Measurements from ENCODE around the gene MED10. TPM values are rescaled to one million over a fixed set of nuclear protein-coding genes. Genes with fewer than 3 reads are reported as not detected.
"Not testable (repeated sequence)": the region's sequence is repeated elsewhere in the genome, so short reads cannot be mapped to it uniquely, and the experiment has no call there.

MED10 gene
- total RNA-seq, 1 experiment from 2014 or later: 34.0 TPM

DNA sequence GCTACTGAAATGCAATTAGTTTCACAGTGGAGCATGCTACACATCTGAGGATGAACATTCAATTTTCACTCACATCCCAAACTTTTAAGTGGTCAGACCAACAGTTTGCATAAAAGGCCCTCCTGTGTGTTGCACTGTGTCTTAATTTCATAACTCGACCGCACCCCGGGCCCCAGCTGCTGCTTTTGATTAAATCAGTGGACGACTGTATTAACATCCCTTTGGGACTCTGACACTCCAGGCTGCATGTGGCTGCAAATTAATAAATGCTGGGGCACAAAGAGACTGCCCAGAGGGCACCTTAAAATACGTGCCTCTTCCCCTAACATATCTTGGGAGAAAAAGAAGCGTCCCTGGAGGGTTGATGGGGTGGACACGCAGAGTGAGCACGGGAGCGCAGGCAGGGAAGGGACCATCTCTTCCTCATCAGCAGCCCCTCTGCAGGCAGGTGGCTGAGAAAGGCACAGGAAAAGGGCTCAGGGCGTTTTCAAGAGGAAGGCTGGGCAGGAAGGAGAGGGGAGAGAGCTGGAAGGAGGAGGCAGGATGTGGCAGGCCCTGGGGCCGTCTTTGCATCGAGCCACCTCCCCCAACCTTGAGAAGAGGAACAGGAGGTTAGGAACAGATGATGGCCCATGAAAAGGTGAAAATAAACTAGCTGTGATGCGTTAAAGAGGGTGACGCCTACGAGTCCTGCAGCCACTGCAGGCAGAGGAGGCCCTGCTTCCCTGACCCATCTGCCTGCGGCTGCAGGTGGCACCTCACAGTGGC, 18.6 kb downstream of the MED10 start:
- H3K27ac ChIP-seq (ENCODE audit: low read length): no peak overlapping the region
- intact Hi-C loops (cut with micrococcal nuclease; ENCODE audit: unreplicated experiment): no loop called here
- no peaks in the 10 kb centered on the region for H3K4me1 ChIP-seq (ENCODE audit: control insufficient read depth, insufficient read depth, low read length)
- in situ Hi-C loops (cut with HindIII; ENCODE audit: low pct_unique_long_range_greater_than_20kb, low sequenced_read_pairs): no loop called here
- CTCF ChIA-PET: no interaction called here
- peaks cover 2% of the 10 kb centered on the region; the same call in 1 of the 2 replicates for H3K27me3 ChIP-seq (ENCODE audit: control insufficient read depth, insufficient read depth, low read length)
- ATAC-seq (peak; percentile 39; the same call in 1 of the 2 replicates), DNase-seq (ENCODE audit: low read depth, low spot score) (no peak)
- POLR2A ChIA-PET: no interaction called here
- no peaks in the 10 kb centered on the region for H3K36me3 ChIP-seq (ENCODE audit: control insufficient read depth, insufficient read depth, low read length)
- TF ChIP-seq, protein P1, sequence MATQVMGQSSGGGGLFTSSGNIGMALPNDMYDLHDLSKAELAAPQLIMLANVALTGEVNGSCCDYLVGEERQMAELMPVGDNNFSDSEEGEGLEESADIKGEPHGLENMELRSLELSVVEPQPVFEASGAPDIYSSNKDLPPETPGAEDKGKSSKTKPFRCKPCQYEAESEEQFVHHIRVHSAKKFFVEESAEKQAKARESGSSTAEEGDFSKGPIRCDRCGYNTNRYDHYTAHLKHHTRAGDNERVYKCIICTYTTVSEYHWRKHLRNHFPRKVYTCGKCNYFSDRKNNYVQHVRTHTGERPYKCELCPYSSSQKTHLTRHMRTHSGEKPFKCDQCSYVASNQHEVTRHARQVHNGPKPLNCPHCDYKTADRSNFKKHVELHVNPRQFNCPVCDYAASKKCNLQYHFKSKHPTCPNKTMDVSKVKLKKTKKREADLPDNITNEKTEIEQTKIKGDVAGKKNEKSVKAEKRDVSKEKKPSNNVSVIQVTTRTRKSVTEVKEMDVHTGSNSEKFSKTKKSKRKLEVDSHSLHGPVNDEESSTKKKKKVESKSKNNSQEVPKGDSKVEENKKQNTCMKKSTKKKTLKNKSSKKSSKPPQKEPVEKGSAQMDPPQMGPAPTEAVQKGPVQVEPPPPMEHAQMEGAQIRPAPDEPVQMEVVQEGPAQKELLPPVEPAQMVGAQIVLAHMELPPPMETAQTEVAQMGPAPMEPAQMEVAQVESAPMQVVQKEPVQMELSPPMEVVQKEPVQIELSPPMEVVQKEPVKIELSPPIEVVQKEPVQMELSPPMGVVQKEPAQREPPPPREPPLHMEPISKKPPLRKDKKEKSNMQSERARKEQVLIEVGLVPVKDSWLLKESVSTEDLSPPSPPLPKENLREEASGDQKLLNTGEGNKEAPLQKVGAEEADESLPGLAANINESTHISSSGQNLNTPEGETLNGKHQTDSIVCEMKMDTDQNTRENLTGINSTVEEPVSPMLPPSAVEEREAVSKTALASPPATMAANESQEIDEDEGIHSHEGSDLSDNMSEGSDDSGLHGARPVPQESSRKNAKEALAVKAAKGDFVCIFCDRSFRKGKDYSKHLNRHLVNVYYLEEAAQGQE (IDR thresholded peaks at IDR 0.05; ENCODE audit: insufficient read depth in 1 of 2, low read depth in 2 of 2, low read length in 1 of 2): no peak
- no peak for TF ChIP-seq POLR2AphosphoS5 (IDR thresholded peaks at IDR 0.05; ENCODE audit: low read depth, low read length)
- TF ChIP-seq, protein P2, sequence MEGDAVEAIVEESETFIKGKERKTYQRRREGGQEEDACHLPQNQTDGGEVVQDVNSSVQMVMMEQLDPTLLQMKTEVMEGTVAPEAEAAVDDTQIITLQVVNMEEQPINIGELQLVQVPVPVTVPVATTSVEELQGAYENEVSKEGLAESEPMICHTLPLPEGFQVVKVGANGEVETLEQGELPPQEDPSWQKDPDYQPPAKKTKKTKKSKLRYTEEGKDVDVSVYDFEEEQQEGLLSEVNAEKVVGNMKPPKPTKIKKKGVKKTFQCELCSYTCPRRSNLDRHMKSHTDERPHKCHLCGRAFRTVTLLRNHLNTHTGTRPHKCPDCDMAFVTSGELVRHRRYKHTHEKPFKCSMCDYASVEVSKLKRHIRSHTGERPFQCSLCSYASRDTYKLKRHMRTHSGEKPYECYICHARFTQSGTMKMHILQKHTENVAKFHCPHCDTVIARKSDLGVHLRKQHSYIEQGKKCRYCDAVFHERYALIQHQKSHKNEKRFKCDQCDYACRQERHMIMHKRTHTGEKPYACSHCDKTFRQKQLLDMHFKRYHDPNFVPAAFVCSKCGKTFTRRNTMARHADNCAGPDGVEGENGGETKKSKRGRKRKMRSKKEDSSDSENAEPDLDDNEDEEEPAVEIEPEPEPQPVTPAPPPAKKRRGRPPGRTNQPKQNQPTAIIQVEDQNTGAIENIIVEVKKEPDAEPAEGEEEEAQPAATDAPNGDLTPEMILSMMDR (IDR thresholded peaks at IDR 0.05): no peak
- no TSS peak for BruUV-seq (replicated peaks)
- H3K9me3 ChIP-seq (ENCODE audit: control insufficient read depth, insufficient read depth, low read depth, low read length): no peaks in the 10 kb centered on the region
- no peak overlapping the region for H3K4me3 ChIP-seq (ENCODE audit: low read depth in 2 of 2, low read length in 2 of 2)

DNA sequence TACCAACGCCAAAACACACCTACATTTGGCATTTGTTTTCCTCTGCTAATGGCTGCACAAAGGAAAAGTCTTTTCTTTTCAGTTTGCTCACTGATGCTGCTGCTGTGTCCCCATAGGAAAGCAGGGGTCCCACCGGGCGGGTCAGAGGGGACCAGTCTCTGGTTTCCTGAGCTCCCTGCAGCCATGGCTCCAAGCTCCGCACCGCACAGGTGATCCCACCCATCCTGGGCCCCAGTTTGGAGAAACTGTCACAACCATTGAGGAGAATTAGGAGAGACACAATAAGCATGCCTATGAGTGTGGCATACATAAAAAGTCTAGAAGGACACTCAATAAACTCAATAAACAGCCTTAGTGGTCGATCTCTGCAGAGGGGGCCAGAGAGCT, 19.9 kb downstream of the MED10 start:
- Histone ChIP-seq H3K36me3 (ENCODE audit: control insufficient read depth, insufficient read depth, low read length) (no peaks in the 10 kb centered on the region), H3K9me3 (ENCODE audit: control insufficient read depth, insufficient read depth, low read depth, low read length) (no peaks in the 10 kb centered on the region), H3K4me1 (ENCODE audit: control insufficient read depth, insufficient read depth, low read length) (no peaks in the 10 kb centered on the region), H3K4me3 (ENCODE audit: low read depth in 2 of 2, low read length in 2 of 2) (no peak overlapping the region), H3K27ac (ENCODE audit: low read length) (no peak overlapping the region), H3K27me3 (ENCODE audit: control insufficient read depth, insufficient read depth, low read length) (peaks cover 2% of the 10 kb centered on the region; the same call in 1 of the 2 replicates)
- in situ Hi-C loops (cut with HindIII; ENCODE audit: low pct_unique_long_range_greater_than_20kb, low sequenced_read_pairs): no loop called here
- no peak for TF ChIP-seq TCF7L2 (IDR thresholded peaks at IDR 0.05; ENCODE audit: low read depth, low read length)
- TF ChIP-seq, protein P1 (IDR thresholded peaks at IDR 0.05; ENCODE audit: insufficient read depth in 1 of 2, low read depth in 2 of 2, low read length in 1 of 2): no peak
- no peak for TF ChIP-seq SIN3A (IDR thresholded peaks at IDR 0.05; ENCODE audit: borderline replicate concordance, insufficient read depth, low read depth, low read length)
- TF ChIP-seq, protein P2 (IDR thresholded peaks at IDR 0.05): no peak
- TF ChIP-seq POLR2AphosphoS5 (IDR thresholded peaks at IDR 0.05; ENCODE audit: low read depth, low read length): no peak
- ATAC-seq (no peak), DNase-seq (ENCODE audit: low read depth, low spot score) (no peak)
- ChIA-PET CTCF (no interaction called here), POLR2A (no interaction called here)
- BruUV-seq (replicated peaks): no TSS peak
- intact Hi-C loops (cut with micrococcal nuclease; ENCODE audit: unreplicated experiment): no loop called here

DNA sequence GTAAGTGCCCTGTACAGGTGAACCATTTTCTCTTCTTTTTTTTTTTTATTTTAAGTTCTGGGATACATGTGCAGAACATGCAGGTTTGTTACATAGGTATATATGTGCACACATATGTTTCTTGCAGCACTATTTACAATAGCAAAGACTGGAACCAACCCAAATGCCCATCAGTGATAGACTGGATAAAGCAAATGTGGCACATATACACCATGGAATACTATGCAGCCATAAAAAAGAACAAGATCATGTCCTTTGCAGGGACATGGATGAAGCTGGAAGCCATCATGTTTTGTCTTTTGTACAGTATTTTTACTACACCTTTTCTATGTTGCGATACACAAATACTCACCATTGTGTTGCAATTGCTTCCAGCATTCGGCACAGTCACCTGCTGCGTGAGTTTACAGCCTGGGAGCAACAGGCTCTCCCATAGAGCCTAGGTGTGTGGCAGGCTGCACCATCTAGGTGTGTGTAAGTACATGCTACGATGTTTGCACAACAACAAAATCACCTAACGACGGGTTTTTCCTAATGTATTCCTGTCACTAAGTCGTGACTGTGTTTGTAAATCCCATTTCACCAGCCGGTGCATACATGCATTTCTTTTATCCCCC, 20.4 kb downstream of the MED10 start:
- H3K27me3 ChIP-seq (ENCODE audit: control insufficient read depth, insufficient read depth, low read length); POLR2A ChIA-PET; BruUV-seq (replicated peaks); H3K4me3 ChIP-seq (ENCODE audit: low read depth in 2 of 2, low read length in 2 of 2); H3K9me3 ChIP-seq (ENCODE audit: control insufficient read depth, insufficient read depth, low read depth, low read length); H3K36me3 ChIP-seq (ENCODE audit: control insufficient read depth, insufficient read depth, low read length); DNase-seq (ENCODE audit: low read depth, low spot score); intact Hi-C loops (cut with micrococcal nuclease; ENCODE audit: unreplicated experiment); in situ Hi-C loops (cut with HindIII; ENCODE audit: low pct_unique_long_range_greater_than_20kb, low sequenced_read_pairs); H3K27ac ChIP-seq (ENCODE audit: low read length); ATAC-seq; H3K4me1 ChIP-seq (ENCODE audit: control insufficient read depth, insufficient read depth, low read length); CTCF ChIA-PET: not testable (repeated sequence)
